Neural crest cell (in vitro differentiated cells): ENCODE measurements around the gene TST. TPM values are rescaled to one million over a fixed set of nuclear protein-coding genes. Genes with fewer than 3 reads are reported as not detected.
A peak's percentile ranks its signal among the peaks of the same experiment; 100 is the strongest.

Source experiments
- DNase-seq: peaks from one replicate; pipeline ENCODE4 v3.0.0; 2021; ENCODE audit warnings: low read depth, mixed read lengths, low spot score
- H3K27ac Mint-ChIP-seq: one replicate; pipeline ENCODE4 v1.8.0; 2021; ENCODE audit warnings: mild to moderate bottlenecking, mixed read lengths; ENCODE audit not compliant: unreplicated experiment
- H3K27me3 Mint-ChIP-seq: 2 replicates; pipeline ENCODE4 v1.8.0; 2021; ENCODE audit warnings: low read depth, mild to moderate bottlenecking, mixed read lengths
- H3K36me3 Mint-ChIP-seq: 2 replicates; pipeline ENCODE4 v1.8.0; 2021; ENCODE audit warnings: low read depth, mild to moderate bottlenecking, mixed read lengths
- H3K4me1 Mint-ChIP-seq: 2 replicates; pipeline ENCODE4 v1.8.0; 2021; ENCODE audit warnings: mixed read lengths
- H3K4me3 Mint-ChIP-seq: one replicate; pipeline ENCODE4 v1.8.0; 2021; ENCODE audit warnings: mild to moderate bottlenecking, mixed read lengths
- H3K9me3 Mint-ChIP-seq: 2 replicates; pipeline ENCODE4 v1.8.0; 2021; ENCODE audit warnings: mixed read lengths
- CTCF ChIP-seq: fragments of 200-600 bp; sonication (generic); conservative IDR thresholded peaks from 2 replicates; pipeline ENCODE4 v1.5.0; 2021; ENCODE audit warnings: antibody characterized with exemption, mild to moderate bottlenecking
- total RNA-seq: library from RNA; stranded (reverse); gene quantifications from 2 replicates; pipeline ENCODE4 v1.2.1, GENCODE V29; 2021

Gene TST
- total RNA-seq, 1 donor from 2014 or later, result 31.0 TPM

- H3K4me1 Mint-ChIP-seq, result peaks cover 8% of the 10 kb centered on the region
- no peaks in the 10 kb centered on the region for H3K9me3 Mint-ChIP-seq
- H3K36me3 Mint-ChIP-seq, result peaks cover 4% of the 10 kb centered on the region
- H3K27me3 Mint-ChIP-seq, result no peaks in the 10 kb centered on the region
- no peak for TF ChIP-seq CTCF
- no peak overlapping the region for H3K27ac Mint-ChIP-seq
- no peak for DNase-seq
- H3K4me3 Mint-ChIP-seq, result no peak overlapping the region
Measured at GRCh38 chr22:37056246-37056645, 37.0 kb upstream of the TST start.

GRCh38 chr22:37054600-37055365 is 35.5 kb upstream of the TST start:
- no peak for DNase-seq
- Mint-ChIP-seq H3K27me3 (no peaks in the 10 kb centered on the region), H3K9me3 (no peaks in the 10 kb centered on the region), H3K4me3 (peak overlapping the region; percentile 66), H3K4me1 (peaks cover 8% of the 10 kb centered on the region), H3K27ac (peak overlapping the region; percentile 12), H3K36me3 (peaks cover 4% of the 10 kb centered on the region)
- no peak for TF ChIP-seq CTCF

GRCh38 chr22:37054056-37054395 is 34.8 kb upstream of the TST start:
- TF ChIP-seq CTCF, result no peak
- no peak for DNase-seq
- no peaks in the 10 kb centered on the region for H3K9me3 Mint-ChIP-seq
- H3K36me3 Mint-ChIP-seq, result peaks cover 4% of the 10 kb centered on the region
- peak overlapping the region; percentile 86 for H3K4me3 Mint-ChIP-seq
- H3K4me1 Mint-ChIP-seq, result peaks cover 8% of the 10 kb centered on the region
- no peak overlapping the region for H3K27ac Mint-ChIP-seq
- H3K27me3 Mint-ChIP-seq, result no peaks in the 10 kb centered on the region

- peaks cover 8% of the 10 kb centered on the region for H3K4me1 Mint-ChIP-seq
- no peak for TF ChIP-seq CTCF
Measured at GRCh38 chr22:37053310-37054055, 34.2 kb upstream of the TST start.

GRCh38 chr22:37052386-37053309 is 33.4 kb upstream of the TST start:
- H3K27me3 Mint-ChIP-seq, result no peaks in the 10 kb centered on the region

More at GRCh38 chr22:37053310-37054055, 34.2 kb upstream of the TST start:
- Mint-ChIP-seq H3K27me3 (no peaks in the 10 kb centered on the region), H3K4me3 (peak overlapping the region; percentile 86), H3K9me3 (no peaks in the 10 kb centered on the region), H3K27ac (no peak overlapping the region), H3K36me3 (peaks cover 4% of the 10 kb centered on the region)
- no peak for DNase-seq

More at GRCh38 chr22:37052386-37053309, 33.4 kb upstream of the TST start:
- H3K4me3 Mint-ChIP-seq, result peak overlapping the region; percentile 86
- peak overlapping the region; percentile 14 for H3K27ac Mint-ChIP-seq
- TF ChIP-seq CTCF, result no peak
- no peaks in the 10 kb centered on the region for H3K9me3 Mint-ChIP-seq
- DNase-seq, result no peak
- peaks cover 4% of the 10 kb centered on the region for H3K36me3 Mint-ChIP-seq
- peaks cover 8% of the 10 kb centered on the region for H3K4me1 Mint-ChIP-seq
